ENCODE results near the gene AVPR1B.

DNA sequence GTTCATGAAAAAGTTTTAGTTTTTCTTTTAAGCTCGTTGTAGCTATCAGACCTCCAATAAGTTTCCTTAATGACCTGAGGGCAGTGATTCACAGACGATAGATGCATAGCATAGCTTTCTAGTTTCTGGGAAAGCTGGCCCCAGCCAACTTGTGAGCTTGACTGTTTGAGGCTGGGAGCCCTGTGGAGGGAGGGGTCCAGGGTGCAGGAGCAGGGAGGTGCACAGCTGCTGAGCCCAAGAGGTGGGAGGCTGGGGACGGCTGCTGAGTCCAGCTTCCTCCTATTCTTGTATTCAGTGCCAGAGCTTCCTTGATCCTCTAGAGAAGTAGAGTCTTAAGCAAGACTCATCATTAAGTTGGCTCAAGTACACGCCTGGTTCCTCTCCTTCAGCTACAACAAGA lies 11.0 kb upstream of the AVPR1B start:
- TF ChIP-seq POLR2A (IDR thresholded peaks at IDR 0.05): no peak
- TF ChIP-seq, protein P1, sequence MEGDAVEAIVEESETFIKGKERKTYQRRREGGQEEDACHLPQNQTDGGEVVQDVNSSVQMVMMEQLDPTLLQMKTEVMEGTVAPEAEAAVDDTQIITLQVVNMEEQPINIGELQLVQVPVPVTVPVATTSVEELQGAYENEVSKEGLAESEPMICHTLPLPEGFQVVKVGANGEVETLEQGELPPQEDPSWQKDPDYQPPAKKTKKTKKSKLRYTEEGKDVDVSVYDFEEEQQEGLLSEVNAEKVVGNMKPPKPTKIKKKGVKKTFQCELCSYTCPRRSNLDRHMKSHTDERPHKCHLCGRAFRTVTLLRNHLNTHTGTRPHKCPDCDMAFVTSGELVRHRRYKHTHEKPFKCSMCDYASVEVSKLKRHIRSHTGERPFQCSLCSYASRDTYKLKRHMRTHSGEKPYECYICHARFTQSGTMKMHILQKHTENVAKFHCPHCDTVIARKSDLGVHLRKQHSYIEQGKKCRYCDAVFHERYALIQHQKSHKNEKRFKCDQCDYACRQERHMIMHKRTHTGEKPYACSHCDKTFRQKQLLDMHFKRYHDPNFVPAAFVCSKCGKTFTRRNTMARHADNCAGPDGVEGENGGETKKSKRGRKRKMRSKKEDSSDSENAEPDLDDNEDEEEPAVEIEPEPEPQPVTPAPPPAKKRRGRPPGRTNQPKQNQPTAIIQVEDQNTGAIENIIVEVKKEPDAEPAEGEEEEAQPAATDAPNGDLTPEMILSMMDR (IDR thresholded peaks at IDR 0.05): no peak

Measured in uterus (tissue), 2 donors.